Measurements from ENCODE around the gene MAPKAP1. TPM values are rescaled to one million over a fixed set of nuclear protein-coding genes. Genes with fewer than 3 reads are reported as not detected.

Gene MAPKAP1
- total RNA-seq, 2 experiments from 2014 or later = 66.2 to 78.8 TPM

- Histone ChIP-seq H3K79me2 (ENCODE audit: insufficient read depth, low read depth, low read length) (no peaks in the 10 kb centered on the region), H3K4me1 (ENCODE audit: insufficient read depth, low read length, poor library complexity, severe bottlenecking) (peaks cover 21% of the 10 kb centered on the region), H3K9me3 (ENCODE audit: low read length) (no peaks in the 10 kb centered on the region), H3K4me2 (ENCODE audit: low read length) (peak overlapping the region; percentile 79), H3K36me3 (ENCODE audit: insufficient read depth, low read length) (no peaks in the 10 kb centered on the region), H4K20me1 (ENCODE audit: insufficient read depth, low read length) (no peaks in the 10 kb centered on the region), H3K4me3 (ENCODE audit: low read depth, low read length, poor library complexity, severe bottlenecking) (peak overlapping the region; percentile 60), H3K27ac (ENCODE audit: low read depth, low read length, poor library complexity, severe bottlenecking) (no peak overlapping the region), H2AFZ (ENCODE audit: low read length) (peak overlapping the region; percentile 87), H3K9me2 (ENCODE audit: insufficient read depth, low read length) (no peaks in the 10 kb centered on the region)
- ChIA-PET POLR2A (no interaction called here), CTCF (ENCODE audit: unreplicated experiment) (interaction anchor here (0.6 kb wide), 1 partner anchor 23 kb away, joined by 4 read pairs; no protein-coding TSS in a partner anchor)
- peak; percentile 84 for DNase-seq (ENCODE audit: low spot score)
- BruUV-seq (replicated peaks) = no TSS peak
- TF ChIP-seq EZH2phosphoT487 (IDR thresholded peaks at IDR 0.05; ENCODE audit: borderline replicate concordance, low read depth, low read length) = no peak
- TF ChIP-seq CTCF (conservative IDR thresholded peaks at IDR 0.05; ENCODE audit: low read length) = peak; percentile 83
- intact Hi-C loops (cut with micrococcal nuclease; ENCODE audit: unreplicated experiment) = loop anchor here (2.0 to 5.0 kb wide), 5 partner anchors 224 to 1084 kb away; partner anchors contain the start of gene PBX3
Measured at GRCh38 chr9:125407974-125408900, 298.8 kb downstream of the MAPKAP1 start.

- no peak for DNase-seq (ENCODE audit: low spot score)
- H3K4me2 ChIP-seq (ENCODE audit: low read length) = peak overlapping the region; percentile 79
- no peaks in the 10 kb centered on the region for H3K79me2 ChIP-seq (ENCODE audit: insufficient read depth, low read depth, low read length)
- H3K4me3 ChIP-seq (ENCODE audit: low read depth, low read length, poor library complexity, severe bottlenecking) = peak overlapping the region; percentile 60
- no peaks in the 10 kb centered on the region for H3K9me2 ChIP-seq (ENCODE audit: insufficient read depth, low read length)
- no peaks in the 10 kb centered on the region for H3K9me3 ChIP-seq (ENCODE audit: low read length)
- H4K20me1 ChIP-seq (ENCODE audit: insufficient read depth, low read length) = no peaks in the 10 kb centered on the region
- ChIA-PET POLR2A (no interaction called here), CTCF (ENCODE audit: unreplicated experiment) (interaction anchor here (0.5 to 0.6 kb wide), 3 partner anchors 22 to 166 kb away, joined by 3 to 4 read pairs (median 3); no protein-coding TSS in a partner anchor)
- intact Hi-C loops (cut with micrococcal nuclease; ENCODE audit: unreplicated experiment) = loop anchor here (5.0 kb wide), 3 partner anchors 225 to 1085 kb away; partner anchors contain the start of gene PBX3
- H3K36me3 ChIP-seq (ENCODE audit: insufficient read depth, low read length) = no peaks in the 10 kb centered on the region
- H3K4me1 ChIP-seq (ENCODE audit: insufficient read depth, low read length, poor library complexity, severe bottlenecking) = peaks cover 21% of the 10 kb centered on the region
- no TSS peak for BruUV-seq (replicated peaks)
- peak overlapping the region; percentile 87 for H2AFZ ChIP-seq (ENCODE audit: low read length)
- no peak for TF ChIP-seq CTCF (conservative IDR thresholded peaks at IDR 0.05; ENCODE audit: low read length)
- no peak for TF ChIP-seq EZH2phosphoT487 (IDR thresholded peaks at IDR 0.05; ENCODE audit: borderline replicate concordance, low read depth, low read length)
- H3K27ac ChIP-seq (ENCODE audit: low read depth, low read length, poor library complexity, severe bottlenecking) = no peak overlapping the region
Measured at GRCh38 chr9:125407432-125407973, 299.5 kb downstream of the MAPKAP1 start.
